Measurements from ENCODE around the gene LPCAT2.

GRCh38 chr16:55482056-55482455, 26.8 kb upstream of the LPCAT2 start:
- TF ChIP-seq ZNF337 (CRISPR knock-in tag; IDR thresholded peaks at IDR 0.05; ENCODE audit: borderline replicate concordance, low read depth): no peak
- TF ChIP-seq HOMEZ (CRISPR knock-in tag; IDR thresholded peaks at IDR 0.05; ENCODE audit: low read depth): no peak

All from HepG2 (cell line).